Neuronal stem cell (in vitro differentiated cells): ENCODE data around the gene GBX1.

ENCODE experiments used
- DNase-seq: peaks from one replicate; pipeline ENCODE4 v3.0.0-alpha.2; 2013; ENCODE audit warnings: low spot score
- H2AFZ ChIP-seq: one replicate; pipeline ENCODE4 v1.6.1; 2013; ENCODE audit warnings: mild to moderate bottlenecking, low read length, inconsistent platforms
- H2AK5ac ChIP-seq: 2 replicates; pipeline ENCODE4 v1.6.1; 2013; ENCODE audit warnings: low read depth, mild to moderate bottlenecking, inconsistent platforms, low read length, moderate library complexity, mixed read lengths
- H2BK120ac ChIP-seq: 2 replicates; pipeline ENCODE4 v1.6.1; 2013; ENCODE audit warnings: low read depth, mild to moderate bottlenecking, inconsistent platforms, low read length, moderate library complexity, mixed read lengths
- H2BK12ac ChIP-seq: one replicate; pipeline ENCODE4 v1.6.1; 2013; ENCODE audit warnings: low read length, inconsistent platforms
- H2BK15ac ChIP-seq: 2 replicates; pipeline ENCODE4 v1.6.1; 2013; ENCODE audit warnings: mild to moderate bottlenecking, low read length, inconsistent platforms, mixed read lengths
- H2BK5ac ChIP-seq: one replicate; pipeline ENCODE4 v1.6.1; 2013; ENCODE audit warnings: inconsistent platforms, mild to moderate bottlenecking, low read length, moderate library complexity
- H3K14ac ChIP-seq: one replicate; pipeline ENCODE4 v1.6.1; 2013; ENCODE audit warnings: low read length, inconsistent platforms
- H3K18ac ChIP-seq: 2 replicates; pipeline ENCODE4 v1.6.1; 2013; ENCODE audit warnings: low read length, inconsistent platforms
- H3K23ac ChIP-seq: 2 replicates; pipeline ENCODE4 v1.6.1; 2013; ENCODE audit warnings: low read depth, mild to moderate bottlenecking, mixed read lengths, low read length, inconsistent platforms; ENCODE audit not compliant: poor library complexity
- H3K27ac ChIP-seq: replicated peaks from 3 replicates; pipeline ENCODE4 v1.5.1; 2013; ENCODE audit warnings: low read length, inconsistent platforms
- H3K27me3 ChIP-seq, 3 experiments: 2 replicates each; pipeline ENCODE4 v1.6.1; 2013; ENCODE audit warnings: low read length in 3 of 3, mild to moderate bottlenecking in 2 of 3, inconsistent platforms in 1 of 3, low read depth in 1 of 3, mixed read lengths in 1 of 3, moderate library complexity in 1 of 3; ENCODE audit not compliant: control insufficient read depth in 3 of 3, insufficient read depth in 3 of 3
- H3K36me3 ChIP-seq, 2 donors: replicated peaks in 1 of 2; 2 replicates each; pipeline ENCODE4 v1.6.1; 2013; ENCODE audit warnings: low read length in 2 of 2; ENCODE audit not compliant: control insufficient read depth in 2 of 2, insufficient read depth in 2 of 2
- H3K4ac ChIP-seq: 2 replicates; pipeline ENCODE4 v1.6.1; 2013; ENCODE audit warnings: inconsistent platforms, mild to moderate bottlenecking, low read length, moderate library complexity
- H3K4me1 ChIP-seq, 2 donors: 1 replicate in 1 of 2; 2 replicates in 1 of 2; pipeline ENCODE4 v1.6.1; 2013; ENCODE audit warnings: low read length in 2 of 2, low read depth in 1 of 2; ENCODE audit not compliant: control insufficient read depth in 2 of 2, insufficient read depth in 1 of 2
- H3K4me2 ChIP-seq: one replicate; pipeline ENCODE4 v1.6.1; 2013; ENCODE audit warnings: mild to moderate bottlenecking, low read length, inconsistent platforms; ENCODE audit not compliant: insufficient read depth, poor library complexity, severe bottlenecking
- H3K4me3 ChIP-seq, 2 donors: 2 replicates each; pipeline ENCODE4 v1.5.1; 2013; ENCODE audit warnings: low read length in 2 of 2, mild to moderate bottlenecking in 2 of 2, inconsistent platforms in 1 of 2, moderate library complexity in 1 of 2
- H3K79me1 ChIP-seq: one replicate; pipeline ENCODE4 v1.6.1; 2013; ENCODE audit warnings: low read depth, mild to moderate bottlenecking, inconsistent platforms, low read length, moderate library complexity
- H3K9ac ChIP-seq: one replicate; pipeline ENCODE4 v1.6.1; 2013; ENCODE audit warnings: mild to moderate bottlenecking, low read depth, low read length, inconsistent platforms; ENCODE audit not compliant: poor library complexity
- H3K9me3 ChIP-seq, 2 donors: replicated peaks in 1 of 2; 2 replicates each; pipeline versions ENCODE3 to v1.6.1; 2013; ENCODE audit warnings: low read length in 2 of 2, mild to moderate bottlenecking in 2 of 2, inconsistent platforms in 1 of 2, low read depth in 1 of 2, mixed read lengths in 1 of 2, moderate library complexity in 1 of 2; ENCODE audit not compliant: control insufficient read depth in 2 of 2, insufficient read depth in 1 of 2
- H4K8ac ChIP-seq: one replicate; pipeline ENCODE4 v1.6.1; 2013; ENCODE audit warnings: low read depth, mild to moderate bottlenecking, inconsistent platforms, low read length, moderate library complexity
- H4K91ac ChIP-seq: one replicate; pipeline ENCODE4 v1.6.1; 2013; ENCODE audit warnings: low read length, low read depth, mild to moderate bottlenecking, inconsistent platforms; ENCODE audit not compliant: poor library complexity
- WGBS, 2 donors: extraction: QIAGEN DNeasy Blood & Tissue Kit; methylation state at CpG; one replicate each; pipeline ENCODE4 v1.1.7; 2013; ENCODE audit warnings: missing lambda C conversion rate in 2 of 2, mixed read lengths in 1 of 2; ENCODE audit not compliant: insufficient read length in 2 of 2, insufficient replicate concordance in 1 of 2; ENCODE audit errors: extremely low coverage in 2 of 2; 5-methylcytosine and 5-hydroxymethylcytosine counted together

The GBX1 gene

GRCh38 chr7:151207804-151208203, 40.3 kb upstream of the GBX1 start:
- Histone ChIP-seq H4K91ac (no peak overlapping the region), H3K4me2 (no peak overlapping the region), H3K9ac (no peak overlapping the region), H3K4ac (peak overlapping the region; percentile 72), H2BK15ac (no peak overlapping the region), H2AFZ (no peak overlapping the region), H3K27ac (no peak overlapping the region), H3K18ac (peak overlapping the region; percentile 32), H3K79me1 (no peaks in the 10 kb centered on the region), H3K23ac (peak overlapping the region; percentile 46), H4K8ac (no peak overlapping the region), H2BK120ac (no peak overlapping the region), H2AK5ac (peak overlapping the region; percentile 31), H3K14ac (peak overlapping the region; percentile 59), H3K9me3 (no peaks in the 10 kb centered on the region), H3K4me1 (peaks cover 0 to 8% of the 10 kb centered on the region in 2 donors), H3K4me3 (no peak overlapping the region), H2BK12ac (peak overlapping the region; percentile 61), H3K27me3 (peaks cover 0 to 40% (median 2%) of the 10 kb centered on the region in 3 experiments), H2BK5ac (no peak overlapping the region), H3K36me3 (peaks cover 0 to 13% of the 10 kb centered on the region in 2 donors)
- DNase-seq: no peak
- WGBS, 2 donors: no CpG with 5 or more reads among the region's 12 CpGs

- Histone ChIP-seq H2BK120ac (no peak overlapping the region), H3K23ac (no peak overlapping the region), H3K14ac (no peak overlapping the region), H3K27me3 (peaks cover 0 to 44% (median 2%) of the 10 kb centered on the region in 3 experiments), H2AK5ac (no peak overlapping the region), H3K4ac (no peak overlapping the region), H4K91ac (no peak overlapping the region), H3K9ac (no peak overlapping the region), H2AFZ (no peak overlapping the region), H2BK5ac (no peak overlapping the region), H2BK15ac (no peak overlapping the region), H3K4me3 (no peak overlapping the region), H4K8ac (no peak overlapping the region), H3K27ac (no peak overlapping the region), H3K4me1 (peaks cover 0 to 8% of the 10 kb centered on the region in 2 donors), H3K18ac (no peak overlapping the region), H3K79me1 (no peaks in the 10 kb centered on the region), H3K4me2 (no peak overlapping the region), H2BK12ac (no peak overlapping the region), H3K9me3 (no peaks in the 10 kb centered on the region), H3K36me3 (peaks cover 0 to 9% of the 10 kb centered on the region in 2 donors)
- DNase-seq: no peak
- no CpG with 5 or more reads among the region's 9 CpGs for WGBS, 2 donors
Measured at GRCh38 chr7:151207315-151207714, 39.8 kb upstream of the GBX1 start.

DNA sequence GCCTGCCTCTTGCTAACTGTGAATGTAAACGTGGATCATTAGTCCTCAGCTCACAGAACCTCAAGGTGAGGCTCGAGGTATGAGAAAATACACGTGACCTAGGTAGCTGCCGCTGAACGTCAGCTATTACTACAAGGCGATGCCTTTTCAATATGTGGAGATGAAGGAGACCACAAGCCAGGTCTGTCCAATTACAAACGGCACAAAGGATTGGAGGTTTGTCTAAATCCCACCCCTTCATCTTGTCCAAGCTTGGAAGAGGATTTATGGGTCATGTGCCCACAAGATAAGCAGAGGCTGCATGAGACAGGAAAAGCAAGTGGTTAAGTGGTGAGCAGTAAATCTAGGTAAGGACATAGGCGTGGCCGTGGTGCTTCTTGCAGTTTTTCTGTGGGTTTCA, 39.4 kb upstream of the GBX1 start:
- Histone ChIP-seq H3K36me3 (peaks cover 0 to 5% of the 10 kb centered on the region in 2 donors), H2AFZ (no peak overlapping the region), H3K27me3 (peaks cover 0 to 47% (median 2%) of the 10 kb centered on the region in 3 experiments), H3K23ac (no peak overlapping the region), H3K18ac (no peak overlapping the region), H3K9me3 (no peaks in the 10 kb centered on the region), H3K4me2 (no peak overlapping the region), H2BK12ac (no peak overlapping the region), H2BK15ac (no peak overlapping the region), H2AK5ac (no peak overlapping the region), H3K4ac (no peak overlapping the region), H4K8ac (no peak overlapping the region), H3K79me1 (no peaks in the 10 kb centered on the region), H4K91ac (no peak overlapping the region), H3K4me3 (no peak overlapping the region), H3K4me1 (peaks cover 0 to 8% of the 10 kb centered on the region in 2 donors), H3K27ac (no peak overlapping the region), H2BK120ac (no peak overlapping the region), H2BK5ac (no peak overlapping the region), H3K14ac (no peak overlapping the region), H3K9ac (no peak overlapping the region)
- no peak for DNase-seq
- WGBS, 2 donors: no CpG with 5 or more reads among the region's 9 CpGs

- Histone ChIP-seq H2BK15ac (peak overlapping the region; percentile 79), H3K4me2 (no peak overlapping the region), H3K14ac (no peak overlapping the region), H3K9me3 (no peaks in the 10 kb centered on the region), H3K4me1 (peaks cover 0 to 6% of the 10 kb centered on the region in 2 donors), H2AFZ (no peak overlapping the region), H3K36me3 (no peaks in the 10 kb centered on the region), H3K9ac (no peak overlapping the region), H2BK5ac (no peak overlapping the region), H3K4me3 (no peak overlapping the region), H3K27me3 (peaks cover 0 to 59% (median 2%) of the 10 kb centered on the region in 3 experiments), H3K23ac (no peak overlapping the region), H3K79me1 (no peaks in the 10 kb centered on the region), H4K91ac (no peak overlapping the region), H3K27ac (no peak overlapping the region), H3K4ac (no peak overlapping the region), H2BK12ac (no peak overlapping the region), H2BK120ac (no peak overlapping the region), H3K18ac (no peak overlapping the region), H4K8ac (no peak overlapping the region), H2AK5ac (no peak overlapping the region)
- DNase-seq: no peak
- no CpG with 5 or more reads among the region's 6 CpGs for WGBS, 2 donors
Measured at GRCh38 chr7:151205730-151206129, 38.2 kb upstream of the GBX1 start.
